Stimulated activated CD8-positive, alpha-beta memory T cell treated with anti-CD3 and anti-CD28 coated beads, Interleukin-7, amount 100 ng/mL, for 1 hour (primary cell): ENCODE measurements around the gene OR6B1.
"Not testable (repeated sequence)": the region's sequence is repeated elsewhere in the genome, so short reads cannot be mapped to it uniquely, and the experiment has no call there.

Experiments
- DNase-seq, 2 donors: peaks; one replicate each; pipeline ENCODE4 v3.0.0-alpha.2; 2020; ENCODE audit warnings: low read depth in 2 of 2

The OR6B1 gene

GRCh38 chr7:144006029-144006691, 6.0 kb downstream of the OR6B1 start:
- DNase-seq = no peak

DNA sequence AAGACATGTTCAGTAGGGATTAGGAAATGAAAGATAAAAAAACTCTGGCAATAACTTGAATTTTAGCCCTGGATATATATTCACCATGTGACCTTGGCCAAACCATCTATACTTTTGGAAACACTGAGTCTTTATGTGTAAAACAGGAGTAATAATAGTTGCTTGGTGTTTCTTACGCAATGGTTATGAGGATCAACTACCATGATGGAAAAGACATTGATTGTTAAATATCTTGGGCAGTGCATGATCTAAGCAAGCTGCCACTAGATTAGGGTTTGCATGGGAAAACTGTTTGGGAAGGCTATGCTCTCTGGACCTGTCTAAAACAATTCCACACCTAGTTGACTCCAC, 6.5 kb downstream of the OR6B1 start:
- DNase-seq = no peak

DNA sequence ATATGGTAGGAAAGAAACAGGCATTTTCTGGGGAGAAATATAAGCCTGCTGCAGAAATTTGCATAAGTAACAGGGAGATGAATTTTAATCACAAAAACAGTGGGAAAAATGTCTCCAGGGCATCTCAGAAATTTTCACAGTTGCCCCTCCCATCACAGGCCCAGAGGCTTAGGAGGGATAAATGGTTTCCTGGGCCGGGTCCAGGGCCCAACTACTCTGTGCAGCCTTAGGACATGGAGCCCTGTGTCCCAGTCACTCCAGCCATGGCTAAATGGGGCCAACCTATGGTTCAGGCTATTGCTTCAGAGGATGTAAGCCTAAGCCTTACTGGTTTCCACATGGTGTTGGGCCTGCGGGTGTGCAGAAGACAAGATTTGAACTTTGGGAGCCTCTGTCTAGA, 9.2 kb downstream of the OR6B1 start:
- DNase-seq = no peak

DNA sequence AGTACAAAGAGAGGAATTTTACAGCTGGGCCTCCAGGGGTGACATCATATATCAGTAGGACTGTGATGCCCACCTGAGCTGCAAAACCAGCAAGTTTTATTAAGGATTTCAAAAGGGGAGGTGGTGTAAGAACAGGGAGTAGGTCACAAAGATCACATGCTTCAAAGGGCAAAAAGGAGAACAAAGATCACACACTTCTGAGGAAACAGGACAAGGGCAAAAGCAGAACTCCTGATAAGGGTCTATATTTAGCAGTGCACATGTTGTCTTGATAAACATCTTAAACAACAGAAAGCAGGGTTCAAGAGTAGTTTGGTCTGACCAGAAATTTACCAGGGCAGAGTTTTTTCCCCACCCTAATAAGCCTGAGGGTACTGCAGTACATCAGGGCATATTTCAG, 9.9 kb downstream of the OR6B1 start:
- DNase-seq = not testable (repeated sequence)

DNA sequence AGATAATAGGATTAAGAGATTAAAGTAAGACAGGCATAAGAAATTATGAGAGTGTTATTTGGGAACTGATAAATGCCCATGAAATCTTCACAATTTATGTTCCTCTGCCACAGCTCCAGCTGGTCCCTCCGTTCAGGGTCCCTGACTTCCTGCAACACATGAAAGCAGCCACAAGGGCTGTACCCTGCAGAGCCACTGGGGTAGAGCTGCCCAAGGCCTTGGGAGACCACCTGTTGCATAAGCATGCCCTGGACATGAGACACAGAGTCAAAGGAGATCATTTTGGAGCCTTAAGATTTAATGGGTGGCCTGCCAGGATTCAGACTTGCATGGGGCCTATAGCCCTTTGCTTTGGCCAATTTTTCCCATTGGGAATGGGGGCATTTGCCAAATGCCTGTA, 10.7 kb downstream of the OR6B1 start:
- DNase-seq = not testable (repeated sequence)

GRCh38 chr7:144011458-144012230, 11.5 kb downstream of the OR6B1 start:
- DNase-seq = no peak

- no peak for DNase-seq
These were observed 17.9 kb downstream of the OR6B1 start for GRCh38 chr7:144018065-144018464.

- DNase-seq = no peak
These were observed 19.3 kb downstream of the OR6B1 start for GRCh38 chr7:144019457-144019856.

GRCh38 chr7:144020340-144020739, 20.2 kb downstream of the OR6B1 start:
- no peak for DNase-seq

DNA sequence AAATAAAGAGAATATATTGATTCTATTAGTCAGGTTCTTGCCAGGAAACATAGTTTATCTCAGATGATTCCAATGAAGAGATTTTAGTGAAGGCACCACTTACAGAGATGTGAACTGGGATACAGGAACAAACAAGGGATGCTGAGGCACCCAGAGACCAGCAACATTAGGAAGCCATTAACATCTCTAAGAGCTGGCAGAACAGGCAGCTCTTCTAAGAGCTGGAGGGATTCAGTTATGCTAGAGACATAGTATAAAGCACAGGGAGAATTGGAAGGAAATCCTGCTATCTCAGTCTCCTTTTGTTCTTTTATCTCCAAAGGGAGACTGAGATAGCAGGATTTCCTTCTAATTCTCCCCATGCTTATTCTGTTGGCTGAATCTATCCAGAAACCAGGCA, 22.0 kb downstream of the OR6B1 start:
- DNase-seq = no peak

DNA sequence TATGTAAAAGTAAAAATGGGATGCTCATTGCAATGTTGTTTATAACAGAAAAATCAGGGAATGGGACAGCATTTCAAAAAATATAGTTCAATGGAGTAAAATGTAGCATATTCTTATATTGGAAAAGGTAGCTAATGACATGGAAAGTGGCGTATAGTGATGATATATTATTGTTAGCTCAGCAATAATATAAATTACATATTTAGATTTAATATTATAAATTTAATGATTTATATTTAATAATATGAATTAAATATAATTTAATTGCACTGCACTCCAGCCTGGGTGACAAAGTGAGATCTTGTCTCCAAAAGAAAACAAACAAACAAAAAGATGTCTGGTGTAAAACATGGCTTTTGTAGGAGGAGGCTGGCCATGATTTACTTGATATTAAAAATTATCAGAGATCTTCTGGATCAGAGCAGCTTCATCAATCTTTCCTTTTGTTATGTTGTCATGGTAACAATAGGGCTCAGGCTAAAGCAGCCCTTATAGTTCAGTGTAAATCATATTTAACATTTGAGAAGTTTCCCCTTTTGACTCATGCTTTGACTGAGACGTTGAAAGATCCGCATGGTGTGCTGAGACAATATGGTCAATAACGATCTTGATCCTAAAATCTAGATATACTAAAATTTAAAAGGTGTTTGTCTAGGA, 23.2 kb downstream of the OR6B1 start:
- DNase-seq = no peak

DNA sequence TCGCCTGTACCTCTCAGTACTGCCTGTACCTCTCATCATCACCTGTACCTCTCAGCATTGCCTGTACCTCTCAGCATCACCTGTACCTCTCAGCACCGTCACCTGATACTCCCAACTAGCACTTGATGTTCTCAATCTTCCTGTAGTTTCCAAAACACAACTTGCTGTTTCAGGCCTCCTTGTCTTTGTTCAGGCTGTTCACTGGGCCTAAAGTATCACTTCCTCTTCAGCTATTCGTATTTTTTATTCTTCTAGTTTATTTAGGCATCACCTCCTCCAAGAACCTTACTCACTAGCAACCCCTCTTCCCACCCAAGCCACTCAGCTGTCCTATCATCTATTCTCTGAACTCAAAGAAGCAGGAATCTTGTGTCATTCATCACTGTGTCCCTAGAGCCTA, 24.1 kb downstream of the OR6B1 start:
- no peak for DNase-seq

DNA sequence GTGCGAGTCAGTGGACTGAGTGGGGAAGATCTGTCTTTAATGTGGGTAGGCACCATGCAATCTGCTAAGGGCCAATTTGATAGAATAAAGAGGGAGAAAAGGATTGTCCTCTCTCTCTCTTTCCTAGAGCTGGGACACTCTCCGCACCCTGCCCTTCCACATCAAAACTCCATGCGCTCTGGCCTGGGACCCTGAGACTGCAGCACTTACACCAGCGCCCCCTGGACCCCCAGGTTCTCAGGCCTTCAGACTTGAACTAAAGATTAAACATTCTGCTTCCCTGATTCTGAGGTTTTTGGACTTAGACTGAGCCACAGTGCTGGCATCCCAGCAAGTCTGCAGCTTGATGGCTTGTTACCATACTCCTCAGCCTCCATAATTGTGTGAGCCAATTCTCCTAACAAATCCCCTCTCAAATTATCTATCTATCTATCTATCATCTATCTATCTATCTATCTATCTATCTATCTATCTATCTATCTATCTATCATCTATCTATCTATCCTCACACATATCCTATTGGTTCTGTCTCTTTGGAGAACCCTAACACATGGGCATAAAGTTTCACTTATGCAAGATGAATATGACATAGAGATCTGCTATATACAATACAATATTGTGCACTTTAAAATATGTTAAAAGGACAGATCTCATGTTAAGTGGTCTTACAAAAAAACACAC, 26.2 kb downstream of the OR6B1 start:
- DNase-seq = no peak

DNA sequence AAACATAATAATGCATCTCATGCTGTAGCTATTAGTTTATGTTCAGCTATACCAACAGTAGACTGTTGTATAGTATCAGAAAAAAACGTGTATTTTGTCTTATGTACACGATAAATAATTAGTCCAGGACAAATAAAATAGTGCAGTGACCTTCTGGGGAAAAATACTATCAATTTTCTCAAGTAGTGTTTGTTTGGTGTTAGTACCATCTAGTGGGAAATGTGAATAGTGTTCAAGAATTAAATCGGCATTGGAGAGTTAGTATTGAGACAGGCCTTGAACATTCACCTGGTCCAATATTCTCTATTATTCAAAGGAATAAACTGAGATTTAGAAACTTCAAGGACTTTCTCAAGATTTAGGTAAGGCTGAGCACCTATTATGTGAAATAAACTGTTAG, 26.9 kb downstream of the OR6B1 start:
- DNase-seq = no peak

GRCh38 chr7:144027974-144028373, 27.9 kb downstream of the OR6B1 start:
- DNase-seq = no peak

DNA sequence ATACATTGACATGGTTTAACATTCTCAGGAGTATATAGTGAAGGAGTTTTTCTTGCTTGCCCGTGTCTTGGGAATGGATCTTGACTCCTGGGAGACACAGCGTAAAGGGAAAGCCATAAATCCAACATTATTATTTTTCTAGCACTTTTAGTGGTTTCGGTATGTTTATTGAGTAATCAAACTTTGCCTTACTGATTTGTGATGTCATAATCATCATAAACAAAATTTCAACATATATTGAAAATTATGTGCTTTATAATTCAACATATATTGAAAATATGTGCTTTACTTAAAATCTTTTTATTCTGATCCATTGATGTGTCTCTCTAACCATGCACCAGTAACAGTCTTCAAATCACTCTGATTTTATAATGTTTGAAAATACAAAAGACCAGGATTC, 28.4 kb downstream of the OR6B1 start:
- no peak for DNase-seq

- DNase-seq = no peak
These were observed 32.4 kb downstream of the OR6B1 start for GRCh38 chr7:144032516-144032915.

DNA sequence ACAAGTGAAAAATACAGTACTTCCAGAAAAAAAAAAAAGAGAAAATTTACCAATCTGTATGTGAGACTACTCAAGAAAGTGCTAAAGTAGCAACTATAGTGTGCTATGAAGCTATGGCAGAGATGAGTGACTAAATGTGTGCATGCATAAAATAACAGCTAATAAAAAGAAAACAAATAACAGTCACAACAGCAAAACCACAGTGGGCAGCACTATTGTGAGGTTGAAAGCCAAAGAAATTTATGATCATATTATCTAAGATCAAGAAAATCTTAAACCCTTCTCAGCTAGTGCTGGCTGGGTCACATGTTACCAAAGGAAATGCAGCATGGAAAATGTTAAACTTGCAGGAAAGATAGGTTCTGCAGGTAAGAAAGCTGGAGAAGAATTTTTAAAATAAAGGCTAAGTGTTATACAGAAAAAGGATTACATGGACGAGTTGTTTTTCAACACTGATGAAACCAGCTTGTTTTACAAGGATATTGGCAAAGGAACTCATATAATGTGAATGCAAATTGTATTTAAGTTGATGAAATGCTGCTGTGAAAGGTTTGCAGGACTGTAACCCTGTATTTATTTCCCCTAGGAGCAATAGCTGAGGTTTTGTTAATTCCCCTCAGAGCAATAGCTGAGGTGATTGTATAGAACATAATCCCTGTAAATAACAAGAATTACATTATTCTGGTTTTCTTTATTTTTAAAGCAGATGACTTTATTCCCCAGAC, 33.0 kb downstream of the OR6B1 start:
- no peak for DNase-seq

DNA sequence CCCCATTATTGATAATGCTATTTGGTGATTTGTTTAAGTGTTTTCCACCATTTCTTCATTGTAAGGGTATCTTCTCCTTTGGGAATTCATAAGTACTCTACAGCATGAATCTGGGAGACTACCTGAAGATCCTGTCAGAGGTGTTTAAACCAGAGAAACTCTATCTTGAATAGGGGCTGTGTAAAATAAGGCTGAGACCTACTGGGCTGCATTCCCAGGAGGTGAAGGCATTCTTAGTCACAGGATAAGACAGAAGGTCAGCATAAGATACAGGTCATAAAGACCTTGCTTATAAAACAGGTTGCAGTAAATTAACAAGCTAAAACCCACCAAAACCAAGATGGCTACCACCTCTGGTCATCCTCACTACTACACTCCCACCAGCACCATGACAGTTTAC, 35.3 kb downstream of the OR6B1 start:
- no peak for DNase-seq

DNA sequence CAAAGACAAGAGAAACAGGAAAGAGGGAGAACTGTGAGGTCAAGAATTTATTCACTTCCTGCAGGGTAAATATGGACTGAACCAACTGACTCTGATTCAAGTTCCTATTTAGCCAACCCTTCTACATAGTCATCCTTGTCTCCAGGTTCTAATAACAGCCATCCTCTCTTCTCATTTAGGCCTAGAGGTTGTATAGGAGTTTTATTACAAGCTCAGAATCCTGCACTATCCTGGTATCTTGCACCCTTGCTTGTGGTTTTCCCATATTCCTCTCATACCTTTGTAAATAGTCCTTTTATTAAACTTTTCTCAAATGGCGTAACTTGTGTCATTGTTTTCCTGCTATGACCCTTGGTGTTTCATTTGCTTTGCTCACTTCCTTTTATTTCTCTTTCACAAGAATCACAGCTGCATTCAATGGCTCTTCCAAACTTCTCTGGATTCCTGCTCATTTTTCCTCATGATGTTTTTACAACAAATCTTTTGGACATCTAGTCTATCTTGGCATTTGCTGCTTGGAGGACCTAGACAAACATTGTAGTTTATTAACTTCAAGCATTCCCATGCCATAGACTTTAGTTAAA, 36.3 kb downstream of the OR6B1 start:
- no peak for DNase-seq

DNA sequence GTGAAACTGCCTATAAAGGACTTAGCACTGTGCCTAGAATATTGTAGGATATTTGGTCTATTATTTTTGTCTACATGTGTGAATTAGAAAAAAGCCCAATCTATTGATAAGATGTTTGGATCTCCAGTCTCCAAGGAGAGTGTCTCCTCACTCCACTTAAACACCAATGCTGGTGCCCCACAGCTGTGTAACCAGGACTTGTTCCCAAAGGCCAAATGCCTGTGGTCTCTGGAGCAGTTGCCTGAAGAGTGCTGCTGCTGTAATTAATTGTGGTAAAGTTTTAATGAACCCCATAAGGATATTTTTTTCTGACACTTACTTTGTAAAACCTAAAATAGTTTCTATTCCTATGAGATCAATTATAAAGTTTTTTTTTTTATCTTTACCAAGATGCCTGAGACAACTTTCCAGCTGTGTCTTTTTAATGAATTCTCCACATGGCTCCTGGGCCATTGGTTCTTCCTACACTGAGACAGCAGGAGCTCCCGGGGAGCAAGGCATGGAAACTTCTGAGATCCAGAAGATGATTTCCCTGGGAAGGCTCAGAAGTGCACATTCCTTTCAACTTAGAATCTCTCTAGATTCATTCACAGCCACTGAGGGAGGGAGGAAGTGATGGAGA, 37.4 kb downstream of the OR6B1 start:
- DNase-seq = no peak
